ENCODE measurements around the gene LRPAP1.

DNA sequence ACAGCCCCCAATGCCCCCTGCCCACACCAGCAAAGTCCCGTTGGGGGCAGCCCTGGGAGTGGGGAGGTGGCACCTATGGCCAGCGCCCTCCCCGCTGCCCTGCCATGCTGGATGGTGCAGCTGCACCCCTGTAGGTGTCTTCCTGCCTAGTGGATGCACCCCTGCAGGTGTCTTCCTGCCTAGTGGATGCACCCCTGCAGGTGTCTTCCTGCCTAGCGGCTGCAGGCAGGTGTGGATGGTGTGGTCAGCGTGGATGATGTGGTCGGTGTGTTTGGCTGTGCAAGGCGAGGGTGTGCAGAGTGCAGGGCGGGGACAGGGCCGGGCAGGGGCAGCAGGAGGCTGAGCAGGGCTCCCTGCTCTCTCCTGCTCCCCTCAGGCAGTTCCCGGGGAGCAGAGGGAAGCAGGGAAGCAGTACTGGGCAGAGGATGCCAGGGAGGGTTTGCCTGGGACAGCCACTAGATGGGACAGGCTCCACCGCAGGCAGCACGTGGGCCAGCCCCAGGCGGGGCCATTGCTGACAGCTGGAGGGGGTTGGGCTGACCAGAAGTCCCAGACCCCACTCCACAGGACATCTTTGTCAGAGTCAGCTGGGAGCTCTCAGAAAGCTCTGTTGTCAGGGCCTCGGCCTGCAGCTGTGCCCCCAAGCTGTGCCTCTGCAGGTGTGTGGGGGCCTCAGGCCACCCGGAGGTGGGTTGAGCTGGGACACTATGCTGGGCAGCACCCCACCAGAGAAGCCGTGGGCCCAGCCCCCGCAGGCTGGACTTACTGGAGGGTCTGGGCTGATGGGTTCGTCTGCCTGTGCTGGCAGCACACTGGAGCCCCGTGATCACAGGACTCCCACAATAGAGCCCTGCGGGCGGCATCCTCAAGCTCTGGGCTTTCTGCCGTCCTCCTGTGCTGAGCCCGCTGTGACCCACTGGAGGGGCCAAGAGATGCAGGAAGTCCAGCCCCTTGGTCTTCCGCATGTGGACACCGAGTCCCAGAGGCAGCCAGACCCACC lies 45.4 kb downstream of the LRPAP1 start:
- no peak for TF ChIP-seq POLR2A (IDR thresholded peaks at IDR 0.05; ENCODE audit: low read depth, low read length)
- TF ChIP-seq POLR2AphosphoS5 (IDR thresholded peaks at IDR 0.05; ENCODE audit: insufficient read depth, low read depth, low read length): no peak
- TF ChIP-seq, protein P1, sequence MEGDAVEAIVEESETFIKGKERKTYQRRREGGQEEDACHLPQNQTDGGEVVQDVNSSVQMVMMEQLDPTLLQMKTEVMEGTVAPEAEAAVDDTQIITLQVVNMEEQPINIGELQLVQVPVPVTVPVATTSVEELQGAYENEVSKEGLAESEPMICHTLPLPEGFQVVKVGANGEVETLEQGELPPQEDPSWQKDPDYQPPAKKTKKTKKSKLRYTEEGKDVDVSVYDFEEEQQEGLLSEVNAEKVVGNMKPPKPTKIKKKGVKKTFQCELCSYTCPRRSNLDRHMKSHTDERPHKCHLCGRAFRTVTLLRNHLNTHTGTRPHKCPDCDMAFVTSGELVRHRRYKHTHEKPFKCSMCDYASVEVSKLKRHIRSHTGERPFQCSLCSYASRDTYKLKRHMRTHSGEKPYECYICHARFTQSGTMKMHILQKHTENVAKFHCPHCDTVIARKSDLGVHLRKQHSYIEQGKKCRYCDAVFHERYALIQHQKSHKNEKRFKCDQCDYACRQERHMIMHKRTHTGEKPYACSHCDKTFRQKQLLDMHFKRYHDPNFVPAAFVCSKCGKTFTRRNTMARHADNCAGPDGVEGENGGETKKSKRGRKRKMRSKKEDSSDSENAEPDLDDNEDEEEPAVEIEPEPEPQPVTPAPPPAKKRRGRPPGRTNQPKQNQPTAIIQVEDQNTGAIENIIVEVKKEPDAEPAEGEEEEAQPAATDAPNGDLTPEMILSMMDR (IDR thresholded peaks at IDR 0.05; ENCODE audit: extremely low read depth in 1 of 2, insufficient read depth in 1 of 2, low read depth in 1 of 2, low read length in 2 of 2): no peak
- peak; percentile 7 for TF ChIP-seq EZH2 (IDR thresholded peaks at IDR 0.05; ENCODE audit: borderline replicate concordance, low read depth, low read length, severe bottlenecking)
- no peak for TF ChIP-seq MYC (IDR thresholded peaks at IDR 0.05; ENCODE audit: low read depth, low read length)
